DOHH2 (cell line): Measurements from ENCODE around the gene NSDHL.

Experiments
- CTCF ChIP-seq: fragments of 200-600 bp; sonication (generic); IDR thresholded peaks from one replicate; pipeline ENCODE4 v1.5.1; 2014; ENCODE audit warnings: antibody characterized with exemption, mild to moderate bottlenecking, low read depth, low read length; ENCODE audit not compliant: poor library complexity, severe bottlenecking
- EZH2phosphoT487 ChIP-seq: fragments of 200-600 bp; sonication (generic); IDR thresholded peaks from 2 replicates; pipeline ENCODE4 v1.6.1; 2017; ENCODE audit warnings: borderline replicate concordance, mild to moderate bottlenecking, antibody characterized with exemption, low read length, moderate library complexity, mixed read lengths

GRCh38 chrX:152845618-152846240 is 14.9 kb downstream of the NSDHL start:
- TF ChIP-seq CTCF (no peak), EZH2phosphoT487 (no peak)
